ENCODE measurements around the gene RACK1. TPM values are rescaled to one million over a fixed set of nuclear protein-coding genes. Genes with fewer than 3 reads are reported as not detected.
"Not testable (repeated sequence)": the region's sequence is repeated elsewhere in the genome, so short reads cannot be mapped to it uniquely, and the experiment has no call there.

RACK1 gene
- total RNA-seq, 1 experiment from 2014 or later: 2,552 TPM

DNA sequence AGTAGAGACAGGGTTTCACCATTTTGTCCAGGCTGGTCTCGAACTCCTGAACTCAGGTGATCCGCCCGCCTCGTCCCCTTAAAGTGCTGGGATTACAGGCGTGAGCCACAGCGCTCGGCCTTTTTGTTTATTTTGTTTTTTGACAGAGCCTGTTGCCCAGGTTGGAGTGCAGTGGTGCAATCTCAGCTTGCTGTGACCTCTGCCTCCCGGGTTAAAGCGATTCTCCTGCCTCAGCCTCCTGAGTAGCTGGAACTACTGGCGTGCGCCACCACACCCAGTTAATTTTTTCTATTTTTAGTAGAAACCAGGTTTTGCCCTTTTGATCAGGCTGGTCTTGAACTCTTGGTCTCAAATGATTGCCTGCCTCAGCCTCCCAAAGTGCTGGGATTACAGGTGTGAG is 33.6 kb downstream of the RACK1 start:
- H3K4me1 Mint-ChIP-seq: peaks cover 15 to 29% of the 10 kb centered on the region in 2 experiments
- H3K23me2 ChIP-seq (ENCODE audit: insufficient read length, low read depth, low read length, poor library complexity, severe bottlenecking): peaks cover 15% of the 10 kb centered on the region
- H4K8ac ChIP-seq (replicated peaks; ENCODE audit: insufficient read length, low read depth, low read length); H3K4me3 Mint-ChIP-seq; H3K27ac ChIP-seq (ENCODE audit: insufficient read length, low read depth, low read length); H3K9me3 ChIP-seq (ENCODE audit: control insufficient read depth, low read depth, low read length); H3K23ac ChIP-seq (ENCODE audit: insufficient read length, low read depth, low read length); H3K36me3 Mint-ChIP-seq (ENCODE audit: insufficient read depth in 1 of 3, low read depth in 3 of 3); H2BK15ac ChIP-seq (ENCODE audit: low read depth, low read length); H2AFZ ChIP-seq (ENCODE audit: low read length); H3K79me2 ChIP-seq (ENCODE audit: insufficient read depth, low read length); H4K91ac ChIP-seq (ENCODE audit: insufficient read length, low read depth, low read length); H2AK5ac ChIP-seq (ENCODE audit: insufficient read length, low read length); H3K9ac ChIP-seq (ENCODE audit: extremely low read depth, insufficient read length, low read length); H3K79me1 ChIP-seq (ENCODE audit: insufficient read depth, low read depth, low read length, poor library complexity, severe bottlenecking); DNase-seq; H2BK5ac ChIP-seq (ENCODE audit: insufficient read length, low read length); H3K4ac ChIP-seq (ENCODE audit: low read depth, low read length); H3K27ac Mint-ChIP-seq; H3T11ph ChIP-seq (ENCODE audit: low read length); H3K18ac ChIP-seq (ENCODE audit: insufficient read length, low read depth, low read length); H3K4me1 ChIP-seq (ENCODE audit: insufficient read depth, low read length); H2BK120ac ChIP-seq (ENCODE audit: low read depth, low read length, poor library complexity, severe bottlenecking); H2BK12ac ChIP-seq (ENCODE audit: insufficient read length, low read depth, low read length); H3K56ac ChIP-seq (ENCODE audit: insufficient read length, low read depth, low read length); H2BK20ac ChIP-seq (ENCODE audit: low read depth, low read length, poor library complexity, severe bottlenecking); H4K20me1 ChIP-seq (ENCODE audit: control insufficient read depth, insufficient read depth, insufficient read length); H4K5ac ChIP-seq (ENCODE audit: insufficient read length, low read depth, low read length); H3K4me2 ChIP-seq (ENCODE audit: insufficient read depth, insufficient read length, low read length); H3K14ac ChIP-seq (ENCODE audit: insufficient read depth, low read length): not testable (repeated sequence)
- H3K27me3 ChIP-seq (ENCODE audit: insufficient read depth, low read length): peaks cover 14% of the 10 kb centered on the region
- peaks cover 36% of the 10 kb centered on the region for H3K27me3 Mint-ChIP-seq (ENCODE audit: low read depth)
- H3K9me3 Mint-ChIP-seq: peaks cover 11 to 16% of the 10 kb centered on the region in 2 experiments; a peak in 3 of 5 replicates
- WGBS (ENCODE audit: extremely low coverage, insufficient read length, low lambda C conversion rate): no CpG with 5 or more reads among the region's 11 CpGs

DNA sequence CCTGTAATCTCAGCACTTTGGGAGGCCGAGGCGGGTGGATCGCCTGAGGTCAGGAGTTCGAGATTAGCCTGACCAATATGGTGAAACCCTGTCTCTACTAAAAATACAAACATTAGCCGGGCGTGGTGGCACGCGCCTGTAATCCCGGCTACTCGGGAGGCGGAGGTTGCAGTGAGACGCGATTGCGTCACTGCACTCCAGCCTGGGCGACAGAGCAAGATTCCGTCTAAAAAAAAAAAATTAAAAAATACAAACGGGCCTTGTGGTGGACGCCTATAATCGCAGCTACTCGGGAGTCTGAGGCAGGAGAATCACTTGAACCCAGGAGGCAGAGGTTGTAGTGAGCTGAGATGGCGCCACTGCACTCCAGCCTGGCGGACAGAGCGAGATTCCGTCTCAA is 34.7 kb downstream of the RACK1 start:
- not testable (repeated sequence) for H3K4me3 Mint-ChIP-seq; H2BK5ac ChIP-seq (ENCODE audit: insufficient read length, low read length)
- no CpG with 5 or more reads among the region's 24 CpGs for WGBS (ENCODE audit: extremely low coverage, insufficient read length, low lambda C conversion rate)

More for the DNA sequence above, 34.7 kb downstream of the RACK1 start:
- H2AFZ ChIP-seq (ENCODE audit: low read length); H3K79me2 ChIP-seq (ENCODE audit: insufficient read depth, low read length); H3K79me1 ChIP-seq (ENCODE audit: insufficient read depth, low read depth, low read length, poor library complexity, severe bottlenecking); H2BK20ac ChIP-seq (ENCODE audit: low read depth, low read length, poor library complexity, severe bottlenecking); H3K18ac ChIP-seq (ENCODE audit: insufficient read length, low read depth, low read length); H3K9ac ChIP-seq (ENCODE audit: extremely low read depth, insufficient read length, low read length); H3K4ac ChIP-seq (ENCODE audit: low read depth, low read length); H3K36me3 Mint-ChIP-seq (ENCODE audit: insufficient read depth in 1 of 3, low read depth in 3 of 3); H4K91ac ChIP-seq (ENCODE audit: insufficient read length, low read depth, low read length); H3K56ac ChIP-seq (ENCODE audit: insufficient read length, low read depth, low read length); H3K27ac Mint-ChIP-seq; H4K5ac ChIP-seq (ENCODE audit: insufficient read length, low read depth, low read length); H3T11ph ChIP-seq (ENCODE audit: low read length); H2AK5ac ChIP-seq (ENCODE audit: insufficient read length, low read length); H4K20me1 ChIP-seq (ENCODE audit: control insufficient read depth, insufficient read depth, insufficient read length); H3K14ac ChIP-seq (ENCODE audit: insufficient read depth, low read length); H3K4me2 ChIP-seq (ENCODE audit: insufficient read depth, insufficient read length, low read length); H2BK15ac ChIP-seq (ENCODE audit: low read depth, low read length); H2BK120ac ChIP-seq (ENCODE audit: low read depth, low read length, poor library complexity, severe bottlenecking); DNase-seq; H3K4me1 ChIP-seq (ENCODE audit: insufficient read depth, low read length); H3K9me3 ChIP-seq (ENCODE audit: control insufficient read depth, low read depth, low read length); H3K27ac ChIP-seq (ENCODE audit: insufficient read length, low read depth, low read length); H4K8ac ChIP-seq (replicated peaks; ENCODE audit: insufficient read length, low read depth, low read length); H3K23ac ChIP-seq (ENCODE audit: insufficient read length, low read depth, low read length); H2BK12ac ChIP-seq (ENCODE audit: insufficient read length, low read depth, low read length): not testable (repeated sequence)
- H3K4me1 Mint-ChIP-seq: peaks cover 18 to 31% of the 10 kb centered on the region in 2 experiments
- peaks cover 21% of the 10 kb centered on the region for H3K27me3 ChIP-seq (ENCODE audit: insufficient read depth, low read length)
- peaks cover 42% of the 10 kb centered on the region for H3K27me3 Mint-ChIP-seq (ENCODE audit: low read depth)
- peaks cover 24% of the 10 kb centered on the region for H3K23me2 ChIP-seq (ENCODE audit: insufficient read length, low read depth, low read length, poor library complexity, severe bottlenecking)
- peaks cover 11 to 16% of the 10 kb centered on the region in 2 experiments; a peak in 3 of 5 replicates for H3K9me3 Mint-ChIP-seq

Data from H9 (cell line).